PC-9 (cell line): ENCODE measurements around the gene PGBD5. TPM values are rescaled to one million over a fixed set of nuclear protein-coding genes. Genes with fewer than 3 reads are reported as not detected.

ENCODE experiments used
- BruUV-seq: library from RNA; stranded (reverse); fragments of 400-500 nt; replicated peaks from 2 replicates; lab custom pipeline; 2021; lab: Mats Ljungman, UMichigan
- CTCF ChIA-PET: fragments of 300-600 bp; sonication (Branson Sonifier 250); formaldehyde crosslinking; loops from one replicate; lab custom pipeline; 2022; ENCODE audit warnings: antibody characterized with exemption; lab: Charles Lee
- POLR2A ChIA-PET: fragments of 300-600 bp; sonication (Branson Sonifier 250); formaldehyde crosslinking; loops from one replicate; lab custom pipeline; 2022; ENCODE audit warnings: antibody characterized with exemption; ENCODE audit not compliant: unreplicated experiment; lab: Charles Lee
- DNase-seq, 2 experiments: peaks; one replicate each; pipeline versions ENCODE4 v3.0.0 to v3.0.0-alpha.2; 2015 to 2022; ENCODE audit warnings: mixed read lengths in 1 of 2
- H2AFZ ChIP-seq: fragments of 200-600 bp; sonication (generic); 2 replicates; pipeline ENCODE4 v1.8.1; 2017; ENCODE audit warnings: antibody characterized with exemption
- H3F3A ChIP-seq: fragments of 200-600 bp; sonication (generic); 2 replicates; pipeline ENCODE4 v1.8.1; 2017; ENCODE audit warnings: antibody characterized with exemption, mild to moderate bottlenecking, low read depth; ENCODE audit not compliant: insufficient read depth
- H3K27ac ChIP-seq: fragments of 200-600 bp; sonication (generic); 2 replicates; pipeline ENCODE4 v1.6.1; 2016; ENCODE audit warnings: mixed run types
- H3K27me3 ChIP-seq: fragments of 200-600 bp; sonication (generic); 2 replicates; pipeline ENCODE4 v1.6.1; 2016; ENCODE audit warnings: low read depth, mixed run types; ENCODE audit not compliant: insufficient read depth
- H3K36me3 ChIP-seq: fragments of 200-600 bp; sonication (generic); 2 replicates; pipeline ENCODE4 v1.6.1; 2016; ENCODE audit warnings: low read depth, mixed run types
- H3K4me1 ChIP-seq: fragments of 200-600 bp; sonication (generic); replicated peaks from 2 replicates; pipeline ENCODE4 v1.6.1; 2016; ENCODE audit warnings: mixed run types; ENCODE audit not compliant: insufficient read depth
- H3K4me2 ChIP-seq: fragments of 200-600 bp; sonication (generic); 2 replicates; pipeline ENCODE4 v1.6.1; 2017; ENCODE audit warnings: mixed run types
- H3K4me3 ChIP-seq: fragments of 200-600 bp; sonication (generic); 2 replicates; pipeline ENCODE4 v1.6.1; 2016; ENCODE audit warnings: mixed run types
- H3K79me2 ChIP-seq: fragments of 200-600 bp; sonication (generic); 2 replicates; pipeline ENCODE4 v1.6.1; 2017; ENCODE audit warnings: low read depth, mixed run types
- H3K9me2 ChIP-seq: fragments of 200-600 bp; sonication (generic); 2 replicates; pipeline ENCODE4 v1.8.1; 2017; ENCODE audit warnings: mild to moderate bottlenecking; ENCODE audit not compliant: insufficient read depth
- H3K9me3 ChIP-seq: fragments of 200-600 bp; sonication (generic); 2 replicates; pipeline ENCODE4 v1.8.1; 2016; ENCODE audit warnings: low read depth; ENCODE audit not compliant: insufficient read depth
- H4K20me1 ChIP-seq: fragments of 200-600 bp; sonication (generic); 2 replicates; pipeline ENCODE4 v1.8.1; 2017; ENCODE audit not compliant: insufficient read depth
- EZH2 ChIP-seq: fragments of 200-600 bp; sonication (generic); IDR thresholded peaks from 2 replicates; pipeline ENCODE4 v1.8.0; 2017; ENCODE audit warnings: antibody characterized with exemption, low read depth
- intact Hi-C: fragments of 100-400 bp; cut with micrococcal nuclease; formaldehyde crosslinking; loops from one replicate; pipeline ENCODE4 v1.10.0; 2022; ENCODE audit not compliant: unreplicated experiment
- total RNA-seq: library from RNA; stranded (reverse); gene quantifications from 2 replicates; pipeline ENCODE4 v1.2.3, GENCODE V29; 2021
- TF ChIP-seq, protein P1 (sequence below): fragments of 200-600 bp; sonication (generic); conservative IDR thresholded peaks from 2 replicates; pipeline ENCODE4 v1.6.1; 2017; ENCODE audit warnings: mixed run types, antibody characterized with exemption, mild to moderate bottlenecking, moderate library complexity

Gene PGBD5
- total RNA-seq, 1 experiment from 2014 or later, result not detected

DNA sequence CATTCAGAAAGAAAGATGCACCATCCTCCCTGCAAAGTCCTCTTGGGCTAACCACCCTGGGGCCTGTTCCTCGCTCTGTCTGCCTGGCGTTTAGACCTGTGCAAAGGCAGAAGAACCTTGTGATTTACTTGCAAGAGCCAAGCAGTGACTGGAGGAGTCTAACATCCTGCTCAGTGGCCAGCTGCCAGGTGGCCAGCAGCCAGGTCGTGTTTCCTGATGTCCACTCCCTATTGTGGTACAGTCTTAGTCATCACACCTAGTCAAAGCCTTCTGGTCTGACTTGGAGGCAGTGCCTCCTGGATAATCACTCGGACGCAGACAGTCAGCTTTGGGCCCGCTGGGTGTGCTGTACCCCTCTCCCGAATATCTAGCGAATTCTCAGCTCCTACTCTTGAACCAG lies 118.1 kb downstream of the PGBD5 start:
- H3F3A ChIP-seq, result peaks cover 11% of the 10 kb centered on the region; the same call in 1 of the 2 replicates
- no peaks in the 10 kb centered on the region for H3K9me3 ChIP-seq
- no peaks in the 10 kb centered on the region for H4K20me1 ChIP-seq
- H3K27ac ChIP-seq, result no peak overlapping the region
- BruUV-seq, result no TSS peak
- CTCF ChIA-PET, result no interaction called here
- no peaks in the 10 kb centered on the region for H3K36me3 ChIP-seq
- TF ChIP-seq, protein P1, sequence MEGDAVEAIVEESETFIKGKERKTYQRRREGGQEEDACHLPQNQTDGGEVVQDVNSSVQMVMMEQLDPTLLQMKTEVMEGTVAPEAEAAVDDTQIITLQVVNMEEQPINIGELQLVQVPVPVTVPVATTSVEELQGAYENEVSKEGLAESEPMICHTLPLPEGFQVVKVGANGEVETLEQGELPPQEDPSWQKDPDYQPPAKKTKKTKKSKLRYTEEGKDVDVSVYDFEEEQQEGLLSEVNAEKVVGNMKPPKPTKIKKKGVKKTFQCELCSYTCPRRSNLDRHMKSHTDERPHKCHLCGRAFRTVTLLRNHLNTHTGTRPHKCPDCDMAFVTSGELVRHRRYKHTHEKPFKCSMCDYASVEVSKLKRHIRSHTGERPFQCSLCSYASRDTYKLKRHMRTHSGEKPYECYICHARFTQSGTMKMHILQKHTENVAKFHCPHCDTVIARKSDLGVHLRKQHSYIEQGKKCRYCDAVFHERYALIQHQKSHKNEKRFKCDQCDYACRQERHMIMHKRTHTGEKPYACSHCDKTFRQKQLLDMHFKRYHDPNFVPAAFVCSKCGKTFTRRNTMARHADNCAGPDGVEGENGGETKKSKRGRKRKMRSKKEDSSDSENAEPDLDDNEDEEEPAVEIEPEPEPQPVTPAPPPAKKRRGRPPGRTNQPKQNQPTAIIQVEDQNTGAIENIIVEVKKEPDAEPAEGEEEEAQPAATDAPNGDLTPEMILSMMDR, result no peak
- TF ChIP-seq EZH2, result no peak
- intact Hi-C loops, result no loop called here
- H3K4me2 ChIP-seq, result peak overlapping the region; percentile 45
- no peaks in the 10 kb centered on the region for H3K79me2 ChIP-seq
- POLR2A ChIA-PET, result no interaction called here
- H3K4me1 ChIP-seq, result peaks cover 20% of the 10 kb centered on the region
- H3K9me2 ChIP-seq, result no peaks in the 10 kb centered on the region
- DNase-seq, result peak; percentile 93 to 95
- H2AFZ ChIP-seq, result no peak overlapping the region
- H3K4me3 ChIP-seq, result no peak overlapping the region
- H3K27me3 ChIP-seq, result 0 out of 2 replicates have a peak, but pooled peaks cover 3% of the 10 kb centered on the region

DNA sequence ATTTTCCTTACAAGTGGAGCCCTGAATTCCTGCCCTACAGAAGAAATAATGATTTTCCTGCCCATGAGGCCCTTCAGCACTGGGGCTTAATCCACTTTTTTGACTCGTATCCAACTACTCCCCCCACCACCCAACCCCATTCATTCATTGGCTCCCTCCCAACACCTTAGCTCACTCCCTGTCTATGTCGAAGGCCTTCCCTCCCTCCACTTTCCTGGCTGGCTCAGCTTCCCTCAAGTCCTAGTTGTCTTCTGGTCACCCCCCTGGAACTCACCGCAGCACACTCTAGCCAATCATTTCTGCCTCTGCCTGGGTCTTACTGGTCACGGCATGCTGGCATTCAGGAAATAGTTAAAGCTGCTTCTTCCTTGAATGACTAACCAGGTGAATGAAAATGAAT lies 118.9 kb downstream of the PGBD5 start:
- Histone ChIP-seq H4K20me1 (no peaks in the 10 kb centered on the region), H3K9me3 (no peaks in the 10 kb centered on the region), H2AFZ (no peak overlapping the region), H3K79me2 (no peaks in the 10 kb centered on the region), H3K27ac (no peak overlapping the region), H3K36me3 (no peaks in the 10 kb centered on the region), H3K9me2 (no peaks in the 10 kb centered on the region), H3K4me1 (peaks cover 20% of the 10 kb centered on the region), H3F3A (peaks cover 11% of the 10 kb centered on the region; the same call in 1 of the 2 replicates), H3K4me3 (no peak overlapping the region), H3K4me2 (peak overlapping the region; percentile 17), H3K27me3 (no peaks in the 10 kb centered on the region)
- peak in 1 of 2 experiments; percentile 73 for DNase-seq
- TF ChIP-seq, protein P1, result no peak
- TF ChIP-seq EZH2, result no peak
- BruUV-seq, result no TSS peak
- ChIA-PET CTCF (no interaction called here), POLR2A (no interaction called here)
- intact Hi-C loops, result no loop called here

DNA sequence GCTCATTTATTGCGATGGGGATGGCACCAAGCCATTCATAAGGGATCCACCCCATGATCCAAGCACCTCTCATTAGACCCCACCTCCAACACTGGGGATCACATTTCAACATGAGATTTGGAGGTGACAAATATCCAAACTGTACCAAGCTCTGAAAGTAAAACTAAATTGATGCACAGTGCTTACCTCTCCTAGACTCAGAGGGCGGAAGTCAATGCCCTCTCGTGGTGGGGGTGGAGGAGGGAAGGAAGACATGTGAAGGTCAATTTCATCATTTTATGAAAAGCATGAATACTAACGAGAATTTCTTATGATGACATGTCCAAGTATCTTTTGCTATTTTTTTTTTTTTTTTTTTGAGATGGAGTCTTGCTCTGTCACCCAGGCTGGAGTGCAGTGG lies 120.0 kb downstream of the PGBD5 start:
- no peak overlapping the region for H3K27ac ChIP-seq
- no peak overlapping the region for H3K4me3 ChIP-seq
- H3K79me2 ChIP-seq, result no peaks in the 10 kb centered on the region
- DNase-seq, result no peak
- H3K9me2 ChIP-seq, result no peaks in the 10 kb centered on the region
- intact Hi-C loops, result no loop called here
- H2AFZ ChIP-seq, result no peak overlapping the region
- H3F3A ChIP-seq, result peaks cover 11% of the 10 kb centered on the region; the same call in 1 of the 2 replicates
- H3K27me3 ChIP-seq, result no peaks in the 10 kb centered on the region
- H3K4me2 ChIP-seq, result no peak overlapping the region
- no peaks in the 10 kb centered on the region for H3K36me3 ChIP-seq
- peaks cover 20% of the 10 kb centered on the region for H3K4me1 ChIP-seq
- H3K9me3 ChIP-seq, result no peaks in the 10 kb centered on the region
- ChIA-PET CTCF (no interaction called here), POLR2A (no interaction called here)
- BruUV-seq, result no TSS peak
- TF ChIP-seq, protein P1, result no peak
- no peak for TF ChIP-seq EZH2
- no peaks in the 10 kb centered on the region for H4K20me1 ChIP-seq
